HT1080 (cell line): ENCODE data around the gene IL18BP. TPM values are rescaled to one million over a fixed set of nuclear protein-coding genes. Genes with fewer than 3 reads are reported as not detected.

Experiments
- DNase-seq: peaks from one replicate; pipeline ENCODE4 v3.0.0-alpha.2; 2015; ENCODE audit warnings: low read depth
- polyA plus RNA-seq, 2 experiments: library from polyadenylated mRNA; depleted of rRNA; stranded (reverse); fragments of >200 nt; gene quantifications; 2 replicates each; pipeline ENCODE4 v1.2.3, GENCODE V29; 2015
- total RNA-seq: library from RNA; depleted of rRNA; stranded (reverse); fragments of >200 nt; shearing (Covaris generic); gene quantifications from 2 replicates; pipeline ENCODE4 v1.2.3, GENCODE V29; 2014; rRNA removed

The IL18BP gene
- total RNA-seq = 1.0 and 1.8 TPM in 2 replicates
- 0.55 and 1.5 TPM in 2 replicates for polyA plus RNA-seq (2015; cell fraction: cytosol; rRNA removed)
- polyA plus RNA-seq (2015; cell fraction: nucleus; rRNA removed) = 12.7 and 13.1 TPM in 2 replicates

DNA sequence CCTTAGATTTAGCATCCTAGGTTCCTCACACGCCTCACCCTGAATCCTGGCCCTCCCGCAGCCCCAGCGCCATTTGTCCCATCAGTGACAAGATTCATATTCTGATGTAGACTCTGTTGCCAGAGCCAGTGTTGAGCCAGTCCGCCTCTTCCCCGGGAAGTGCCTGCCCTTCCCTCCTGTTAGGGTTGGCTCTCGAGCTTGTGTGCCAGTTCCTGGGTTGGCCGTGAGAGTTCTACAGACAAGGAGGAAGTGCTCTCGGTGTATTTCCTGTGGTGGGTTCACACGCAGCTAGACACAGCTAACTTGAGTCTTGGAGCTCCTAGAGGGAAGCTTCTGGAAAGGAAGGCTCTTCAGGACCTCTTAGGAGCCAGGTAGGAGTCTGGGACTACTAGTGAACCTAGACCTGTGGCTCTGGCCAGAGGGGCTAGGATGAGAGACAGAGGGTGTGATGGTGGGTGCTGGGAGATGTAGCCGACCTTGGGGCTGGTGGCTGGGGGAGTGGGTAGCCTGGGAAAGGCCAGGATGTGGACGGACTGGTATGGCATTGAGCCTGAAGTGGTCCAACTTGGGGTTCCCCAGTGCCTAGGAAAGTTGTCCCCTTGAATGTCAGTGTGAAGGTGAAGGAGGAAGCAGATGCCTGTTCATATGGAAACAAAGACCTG lies at the start of gene IL18BP:
TSS of gene IL18BP (plus strand) at position 261 of the 662 bp plus-strand sequence. CDS start 1,076 bp downstream, outside the sequence.
- DNase-seq = no peak

DNA sequence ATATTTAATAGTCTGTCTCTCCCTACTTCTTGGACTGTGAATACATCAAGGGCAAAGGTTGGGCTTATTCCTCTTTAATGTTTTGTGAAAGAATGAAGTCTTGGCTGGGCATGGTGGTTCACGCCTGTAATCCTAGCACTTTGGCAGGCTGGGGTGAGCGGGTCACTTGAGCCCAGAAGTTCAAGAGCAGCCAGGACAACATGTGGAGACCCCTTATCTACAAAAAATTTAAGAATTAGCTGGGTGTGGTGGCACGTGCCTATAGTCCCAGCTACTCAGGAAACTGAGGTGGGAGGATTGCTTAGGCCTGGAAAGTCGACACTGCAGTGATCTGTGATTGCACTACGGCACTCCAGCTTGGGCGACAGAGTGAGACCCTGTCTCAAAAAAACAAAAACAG lies 49.7 kb upstream of the IL18BP start:
- DNase-seq = no peak

DNA sequence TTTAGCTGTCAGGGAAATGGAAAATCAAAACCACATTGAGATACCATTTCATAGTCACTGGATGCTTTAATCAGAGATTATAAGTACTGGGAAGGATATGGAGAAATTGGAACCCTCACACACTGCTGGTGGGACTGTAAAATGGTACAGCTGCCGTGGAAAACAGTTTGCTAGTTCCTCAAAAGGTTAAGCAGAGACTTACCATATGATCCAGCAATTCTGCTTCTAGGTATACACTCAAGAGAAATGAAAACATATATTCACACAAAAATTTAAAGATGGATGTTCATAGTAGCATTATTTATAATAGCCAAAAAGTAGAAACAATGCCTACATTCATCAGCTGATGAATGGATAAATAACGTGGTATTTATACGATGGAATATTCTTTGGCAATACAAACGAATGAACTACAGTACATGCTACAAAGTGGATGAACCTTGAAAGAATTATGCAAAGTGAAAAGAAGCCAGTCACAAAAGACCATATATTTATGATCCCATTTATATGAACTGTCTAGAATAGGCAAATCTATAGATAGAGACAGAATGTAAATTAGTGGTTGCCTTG lies 46.9 kb upstream of the IL18BP start:
- no peak for DNase-seq

DNA sequence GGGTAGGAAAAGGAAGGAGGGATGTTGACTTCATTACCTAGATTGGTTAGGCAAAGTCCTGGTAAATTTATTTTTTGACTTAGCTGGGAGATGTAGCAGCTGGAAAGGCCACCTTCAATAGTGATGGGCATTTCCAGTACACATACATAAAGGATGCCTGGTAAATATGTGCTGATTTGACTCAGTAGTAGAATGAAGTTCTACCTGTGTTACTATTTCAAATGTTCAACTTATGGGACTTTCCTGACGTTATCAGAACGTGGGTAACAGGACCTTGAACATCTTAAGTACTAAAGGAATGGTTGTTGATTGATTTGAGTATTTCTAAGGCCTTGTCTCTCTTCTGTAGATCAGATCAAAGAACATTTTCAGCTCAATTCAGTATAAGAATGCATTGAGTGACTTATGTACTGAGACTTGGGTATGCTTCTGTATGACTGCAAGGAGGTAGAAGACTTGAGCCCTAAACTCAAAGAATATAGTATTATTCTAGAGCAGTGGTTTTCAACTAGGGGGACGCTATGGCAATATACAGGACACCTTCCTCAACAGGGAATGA lies 42.7 kb upstream of the IL18BP start:
- no peak for DNase-seq

DNA sequence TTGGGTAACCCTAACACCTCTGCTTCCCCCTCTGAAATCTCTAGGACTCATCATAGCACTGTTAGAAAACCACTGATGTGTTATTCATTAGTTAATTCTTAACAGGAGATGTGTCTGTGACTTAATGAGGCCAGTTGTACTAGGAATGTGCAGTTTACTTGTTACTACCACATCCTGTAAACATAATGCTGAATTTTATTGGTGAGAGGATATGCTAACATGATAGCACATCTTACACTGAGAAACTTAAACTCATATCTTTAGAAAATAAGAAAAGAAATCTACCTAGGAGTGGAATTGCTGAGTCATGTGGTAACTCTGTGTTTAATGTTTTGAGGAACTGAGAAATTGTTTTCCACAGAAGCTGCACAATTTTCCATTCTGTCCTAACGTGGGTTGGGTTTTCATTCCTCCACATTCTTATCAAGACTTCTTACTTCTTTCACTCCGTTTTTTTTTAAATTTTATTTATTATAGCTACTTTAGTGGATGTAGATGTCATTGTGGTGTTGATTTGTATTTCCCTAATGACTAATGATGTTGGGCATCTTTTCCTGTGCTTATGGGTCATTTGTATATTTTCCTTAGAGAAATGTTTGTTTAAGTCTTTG lies 36.2 kb upstream of the IL18BP start:
- DNase-seq = no peak

DNA sequence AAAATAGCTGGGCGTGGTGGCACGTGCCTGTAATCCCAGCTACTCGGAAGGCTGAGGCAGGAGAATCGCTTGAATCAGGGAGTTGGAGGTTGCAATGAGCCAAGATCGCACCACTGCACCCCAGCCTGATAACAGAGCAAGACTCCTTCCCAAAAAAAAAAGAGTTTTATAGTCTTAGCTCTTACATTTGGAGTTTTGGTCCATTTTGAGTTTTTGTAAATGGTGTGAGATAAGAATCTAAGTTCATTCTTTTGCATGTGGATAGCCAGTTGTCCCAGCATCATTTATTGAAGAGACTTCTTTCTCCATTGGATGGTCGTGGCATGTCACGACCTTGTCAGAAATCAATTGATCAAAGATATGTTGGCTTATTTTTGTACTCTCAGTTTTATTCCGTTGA lies 35.2 kb upstream of the IL18BP start:
- DNase-seq = no peak

DNA sequence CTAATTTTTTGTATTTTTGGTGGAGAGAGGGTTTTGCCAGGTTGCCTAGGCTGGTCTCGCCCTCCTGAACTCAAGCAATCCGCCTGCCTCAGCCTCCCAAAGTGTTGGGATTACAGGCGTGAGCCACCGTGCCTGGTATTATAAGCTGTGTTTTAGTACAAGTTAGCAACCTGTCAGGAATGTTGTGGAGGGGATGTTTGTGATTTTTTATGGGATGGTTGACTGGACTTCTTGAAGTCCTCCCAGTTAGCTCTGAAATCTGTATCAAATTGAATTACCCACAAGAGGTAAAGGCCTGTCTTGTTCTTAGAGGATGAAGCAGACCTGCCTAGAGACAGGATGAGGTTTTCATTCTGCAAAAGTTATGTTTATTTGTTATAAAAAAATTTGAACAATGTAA lies 34.1 kb upstream of the IL18BP start:
- no peak for DNase-seq

DNA sequence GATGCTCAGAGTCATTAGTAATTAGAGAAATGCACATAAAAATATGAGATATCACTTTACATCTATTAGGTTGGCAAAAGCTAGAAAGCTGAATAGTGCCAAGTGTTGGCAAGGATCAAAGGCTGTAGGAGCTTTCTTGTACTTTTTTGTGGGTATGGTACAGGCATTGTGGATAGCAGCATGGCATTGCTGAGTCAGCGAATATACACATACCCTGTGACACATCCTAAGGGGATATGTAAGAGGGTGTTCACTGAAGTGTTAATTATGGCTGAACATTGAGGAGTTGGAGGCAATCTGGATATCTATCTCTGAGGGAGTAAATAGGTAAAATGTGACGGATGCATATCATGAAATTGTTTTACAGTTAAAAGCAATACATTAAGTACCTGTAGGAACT lies 27.0 kb upstream of the IL18BP start:
- no peak for DNase-seq

DNA sequence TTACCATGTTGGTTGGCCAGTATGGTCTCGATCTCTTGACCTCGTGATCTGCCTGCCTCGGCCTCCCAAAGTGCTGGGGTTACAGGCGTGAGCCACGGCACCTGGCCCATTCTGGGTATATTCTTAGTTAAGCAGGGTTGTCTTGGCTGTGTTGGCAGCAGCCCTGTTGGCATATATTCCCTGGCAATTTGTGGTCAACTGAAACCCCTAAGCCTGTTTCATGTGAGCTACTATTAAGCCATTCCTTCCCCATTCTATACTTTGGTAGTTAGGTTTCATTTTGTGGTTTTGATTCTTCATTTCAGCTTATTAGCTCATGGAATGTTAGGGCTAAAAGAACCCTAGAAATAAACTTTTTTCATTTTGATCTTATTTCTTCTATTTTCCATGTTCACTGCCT lies 22.2 kb upstream of the IL18BP start:
- DNase-seq = no peak

DNA sequence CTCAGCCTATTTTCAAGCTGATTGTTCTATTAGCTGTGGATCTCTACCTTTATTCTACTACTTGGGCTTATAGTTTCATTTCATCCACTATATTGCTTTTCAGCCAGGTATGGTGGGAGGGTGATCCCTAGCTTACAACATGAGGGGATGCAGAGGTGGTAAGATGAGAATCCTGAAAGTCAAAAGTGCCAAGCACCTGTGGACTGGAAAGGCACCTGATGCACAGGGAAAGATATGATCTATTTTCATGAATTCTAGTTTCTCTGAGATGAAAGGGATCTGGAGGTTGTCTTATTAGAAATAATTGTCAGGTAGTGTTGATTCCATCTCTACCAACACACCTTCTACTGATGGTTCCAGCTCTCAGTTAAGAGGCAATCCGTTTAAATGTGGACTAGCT lies 21.6 kb upstream of the IL18BP start:
- no peak for DNase-seq

DNA sequence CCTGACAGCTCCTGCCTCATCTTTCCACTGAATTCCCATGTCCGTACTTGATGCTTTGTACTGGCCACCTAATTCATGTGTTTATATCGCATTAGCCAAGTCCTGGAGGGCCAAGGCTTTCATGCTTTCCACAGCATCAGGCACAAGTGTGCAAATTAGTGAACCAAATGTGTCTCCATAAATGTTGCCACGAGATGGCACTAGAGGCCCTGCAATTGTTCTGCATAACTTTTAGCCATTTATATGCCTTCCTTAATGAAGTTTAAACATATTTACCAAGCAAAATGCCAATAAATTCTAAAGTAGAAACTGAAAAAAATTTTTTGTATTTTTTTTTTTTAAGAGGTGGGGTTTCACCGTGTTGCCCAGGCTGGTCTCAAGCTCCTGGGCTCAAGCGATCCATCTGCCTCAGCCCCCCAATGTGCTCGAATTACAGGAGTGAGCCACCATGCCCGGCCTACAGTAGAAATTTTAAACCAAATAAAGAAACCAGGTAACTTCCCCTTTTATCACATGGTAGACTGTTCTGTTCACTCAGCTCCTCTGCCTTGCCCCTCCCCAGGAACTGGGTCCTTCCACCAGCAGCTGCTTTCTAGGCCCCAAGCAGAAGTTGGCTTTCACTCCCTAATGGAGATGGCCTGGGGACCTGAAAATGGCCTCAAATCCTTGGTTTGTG lies 20.8 kb upstream of the IL18BP start:
- peak; percentile 33 for DNase-seq

DNA sequence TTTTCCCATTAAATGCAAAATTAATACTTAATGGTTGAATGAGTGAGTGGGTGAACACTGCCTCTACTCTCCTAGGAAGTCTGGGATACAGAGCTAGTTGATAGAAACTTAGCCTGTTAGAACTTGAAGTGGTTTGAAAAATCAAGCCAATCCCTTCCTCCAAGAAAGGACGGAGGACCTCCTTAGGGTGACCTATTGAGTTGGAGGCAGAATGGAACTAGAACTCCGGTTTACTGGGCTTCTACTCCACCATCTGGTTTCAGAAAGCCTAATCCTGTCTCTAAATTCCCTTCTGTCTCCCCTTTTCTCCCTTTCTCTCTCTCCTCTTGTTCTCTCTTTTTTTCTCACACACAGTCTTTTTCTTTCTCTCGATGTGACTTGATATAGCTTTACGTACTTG lies 19.6 kb upstream of the IL18BP start:
- no peak for DNase-seq

DNA sequence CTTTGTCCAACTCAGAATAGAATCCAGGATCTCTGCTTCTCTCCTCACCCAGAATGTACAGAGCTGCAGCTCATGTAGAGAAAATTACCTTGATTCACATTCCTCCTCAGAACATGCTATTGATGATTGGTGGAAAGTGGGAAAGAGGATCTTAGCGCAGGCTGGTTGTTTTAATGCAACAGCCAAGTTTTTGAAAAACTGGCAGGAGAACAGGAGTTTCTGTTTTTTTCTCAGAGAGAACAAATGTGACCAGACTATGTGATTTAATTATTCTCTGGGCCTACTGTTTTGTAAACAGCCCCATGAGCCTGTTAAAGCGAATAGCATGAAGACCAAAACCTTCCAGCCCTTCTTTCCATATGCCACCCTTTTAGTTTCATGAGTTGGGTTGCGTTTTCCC lies 19.1 kb upstream of the IL18BP start:
- DNase-seq = no peak

DNA sequence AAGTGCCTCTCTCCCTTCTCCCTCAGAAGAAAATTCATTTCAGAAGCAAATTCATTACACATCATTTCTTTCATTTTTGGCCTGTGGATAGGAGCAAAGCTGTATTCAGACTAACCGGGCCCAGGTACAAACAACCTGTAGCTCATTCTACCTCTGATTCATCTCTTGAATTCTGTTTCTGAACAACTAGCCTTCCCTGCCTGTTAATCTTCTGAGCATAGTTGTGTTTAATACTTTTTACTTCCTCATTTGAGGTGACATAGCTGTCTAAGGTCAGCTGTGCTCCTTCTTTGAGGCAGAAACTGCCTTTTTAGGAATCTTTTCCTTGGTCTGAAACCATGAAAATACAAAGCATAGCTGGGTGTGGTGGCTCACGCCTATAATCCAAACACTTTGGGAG lies 12.6 kb upstream of the IL18BP start:
- DNase-seq = no peak

DNA sequence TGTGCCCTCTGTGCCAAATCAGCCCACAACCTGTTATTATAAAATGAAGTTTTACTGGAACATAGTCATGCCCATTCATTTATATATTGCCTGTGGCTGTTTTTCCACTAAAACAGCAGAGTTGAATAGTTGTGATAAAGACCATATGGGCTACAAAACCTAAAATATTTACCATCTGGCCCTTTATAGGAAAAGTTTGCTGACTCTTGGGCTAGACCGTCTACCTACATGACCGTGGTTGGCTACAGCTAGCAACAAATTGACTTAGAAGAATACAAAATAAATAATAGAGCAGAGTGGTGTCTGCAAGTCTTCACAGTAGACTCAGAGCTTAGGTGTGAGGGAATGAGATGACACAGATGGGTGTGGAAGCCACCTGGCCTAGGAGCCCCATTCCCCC lies 11.2 kb upstream of the IL18BP start:
- DNase-seq = no peak

DNA sequence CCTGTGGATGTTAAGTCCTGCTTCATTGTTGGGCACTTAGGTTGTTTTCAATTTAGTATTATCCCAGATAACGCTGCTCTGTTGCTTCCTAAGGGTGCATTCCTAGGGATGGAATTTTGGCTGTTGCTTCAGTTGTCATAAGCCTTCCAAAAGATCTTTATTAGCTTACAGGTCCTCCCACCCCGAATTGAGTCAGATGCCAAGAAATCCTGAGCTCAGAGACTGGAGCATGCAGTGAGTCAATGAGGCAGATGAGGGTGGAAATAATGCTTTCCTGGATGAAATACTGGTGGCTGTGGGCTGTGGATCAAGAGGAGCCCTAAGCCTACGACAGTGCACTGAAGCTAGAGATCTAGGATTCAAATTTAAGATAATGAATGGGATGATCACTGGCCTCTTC lies 10.7 kb upstream of the IL18BP start:
- DNase-seq = no peak

DNA sequence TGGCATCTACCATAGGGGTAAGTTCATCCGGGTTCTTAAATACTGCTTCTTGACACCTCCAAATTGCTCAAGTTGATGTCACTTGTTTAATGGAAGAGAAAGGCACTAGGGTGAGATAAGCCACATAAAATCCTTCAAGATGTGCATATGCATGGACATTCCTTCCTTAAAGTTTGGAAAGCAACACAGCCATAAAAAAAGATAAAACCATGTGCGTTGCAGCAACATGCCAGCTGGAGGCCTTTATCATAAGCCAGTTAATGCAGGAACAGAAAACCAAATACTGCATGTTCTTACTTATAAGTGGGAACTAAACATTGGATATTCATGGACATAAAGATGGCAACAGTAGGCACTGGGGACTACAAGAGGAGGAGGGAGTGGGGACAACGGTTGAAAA lies 8.0 kb upstream of the IL18BP start:
- no peak for DNase-seq

DNA sequence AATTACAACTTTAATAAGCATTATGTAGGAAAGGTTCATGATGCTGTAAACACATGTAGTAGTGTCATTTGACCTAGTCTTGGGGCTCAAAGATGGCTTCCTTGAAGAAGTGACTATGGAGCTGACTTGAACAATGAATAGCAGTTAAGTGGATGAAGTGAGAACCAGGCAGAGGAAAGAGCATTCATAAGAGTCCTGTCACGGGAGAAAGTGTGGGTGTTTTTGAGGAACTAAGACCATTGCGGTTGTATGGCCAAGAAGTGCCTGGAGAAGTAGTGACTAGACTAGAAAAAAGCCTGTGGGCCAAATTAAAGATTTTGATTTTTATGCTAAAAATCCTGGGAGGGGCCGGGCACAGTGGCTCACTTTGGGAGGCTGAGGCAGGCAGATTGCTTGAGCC lies 7.2 kb upstream of the IL18BP start:
- DNase-seq = no peak

DNA sequence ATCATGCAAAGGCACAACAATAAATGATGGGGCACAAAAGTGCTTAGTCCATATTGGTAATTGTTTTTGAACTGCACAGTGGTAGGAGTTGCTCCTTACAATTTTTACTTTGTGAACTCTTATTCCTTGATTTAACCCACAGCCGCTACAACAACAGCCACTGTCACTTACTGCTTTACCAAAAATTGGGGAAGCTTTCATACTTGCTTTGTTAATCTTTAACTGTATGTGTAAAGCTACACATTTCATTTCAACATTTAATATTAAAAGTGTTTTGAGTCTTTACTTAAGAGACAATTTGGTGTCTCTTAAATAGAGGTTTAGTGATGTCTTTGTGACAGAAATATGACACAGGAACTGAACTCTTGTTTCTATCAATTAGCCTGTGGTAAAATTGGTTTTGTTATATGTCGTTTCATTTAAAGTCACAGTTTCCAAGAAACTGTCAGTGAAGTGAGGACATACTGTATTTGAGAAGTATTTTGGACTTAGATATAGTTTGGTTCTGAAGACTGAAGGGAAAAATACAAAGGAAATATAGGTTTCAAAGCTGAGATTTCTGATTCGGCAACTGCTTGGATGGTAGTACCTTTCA lies 6.5 kb upstream of the IL18BP start:
- DNase-seq = no peak

DNA sequence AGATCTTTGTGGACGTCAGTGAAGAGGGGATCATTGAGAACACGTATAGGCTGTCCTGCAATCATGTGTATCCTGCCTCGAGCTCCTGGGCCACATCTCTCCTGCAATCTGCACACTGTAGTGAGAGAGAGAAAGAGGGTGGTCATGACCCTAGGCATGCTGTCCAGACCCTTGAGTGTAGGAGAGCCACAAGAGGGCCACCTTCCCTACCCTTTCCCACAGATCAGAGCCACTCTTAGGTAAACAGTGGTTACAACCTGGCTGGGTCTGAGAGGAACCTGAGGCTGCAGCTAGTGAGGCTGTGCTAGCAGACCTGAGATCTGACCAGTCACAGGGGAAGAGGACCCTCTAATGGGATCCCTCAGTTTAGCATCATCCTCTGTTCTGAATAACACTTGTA lies 3.9 kb upstream of the IL18BP start:
- no peak for DNase-seq

DNA sequence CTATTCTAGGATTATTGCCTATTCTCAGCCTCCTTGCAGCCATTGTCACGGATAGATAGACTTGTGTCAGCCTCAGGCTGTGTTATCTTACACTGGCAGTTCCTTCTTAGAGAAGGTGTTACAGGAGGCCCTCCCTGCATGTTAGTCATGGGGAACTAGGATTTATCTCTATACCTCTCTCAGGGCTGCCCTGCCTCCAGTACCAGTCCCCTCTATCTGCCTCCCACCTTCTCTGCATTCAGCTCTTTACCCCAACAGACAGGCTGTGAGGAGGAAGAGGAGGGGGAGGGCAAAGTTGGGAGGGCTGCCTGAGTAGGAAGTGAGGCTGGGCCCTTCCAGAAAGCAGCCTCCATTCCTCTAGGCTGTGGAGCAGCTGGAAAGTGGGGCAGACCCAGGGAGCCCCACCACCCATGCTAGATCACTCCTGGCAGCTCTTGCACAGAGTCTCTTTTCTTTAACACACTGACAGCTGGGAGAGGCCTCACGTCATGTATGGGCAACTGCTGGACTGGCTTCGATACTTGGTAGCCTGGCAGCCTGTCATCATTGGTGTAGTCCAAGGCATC lies 2.9 kb upstream of the IL18BP start:
- DNase-seq = no peak
